ENCODE results near the gene LAMB1.

GRCh38 chr7:107980171-107980570 lies 22.8 kb downstream of the LAMB1 start:
- TF ChIP-seq, protein P1, sequence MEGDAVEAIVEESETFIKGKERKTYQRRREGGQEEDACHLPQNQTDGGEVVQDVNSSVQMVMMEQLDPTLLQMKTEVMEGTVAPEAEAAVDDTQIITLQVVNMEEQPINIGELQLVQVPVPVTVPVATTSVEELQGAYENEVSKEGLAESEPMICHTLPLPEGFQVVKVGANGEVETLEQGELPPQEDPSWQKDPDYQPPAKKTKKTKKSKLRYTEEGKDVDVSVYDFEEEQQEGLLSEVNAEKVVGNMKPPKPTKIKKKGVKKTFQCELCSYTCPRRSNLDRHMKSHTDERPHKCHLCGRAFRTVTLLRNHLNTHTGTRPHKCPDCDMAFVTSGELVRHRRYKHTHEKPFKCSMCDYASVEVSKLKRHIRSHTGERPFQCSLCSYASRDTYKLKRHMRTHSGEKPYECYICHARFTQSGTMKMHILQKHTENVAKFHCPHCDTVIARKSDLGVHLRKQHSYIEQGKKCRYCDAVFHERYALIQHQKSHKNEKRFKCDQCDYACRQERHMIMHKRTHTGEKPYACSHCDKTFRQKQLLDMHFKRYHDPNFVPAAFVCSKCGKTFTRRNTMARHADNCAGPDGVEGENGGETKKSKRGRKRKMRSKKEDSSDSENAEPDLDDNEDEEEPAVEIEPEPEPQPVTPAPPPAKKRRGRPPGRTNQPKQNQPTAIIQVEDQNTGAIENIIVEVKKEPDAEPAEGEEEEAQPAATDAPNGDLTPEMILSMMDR (IDR thresholded peaks at IDR 0.05) = no peak
- no peak for TF ChIP-seq EP300 (IDR thresholded peaks at IDR 0.05)
- TF ChIP-seq POLR2AphosphoS5 (IDR thresholded peaks at IDR 0.05) = no peak

All from suprapubic skin (tissue), 4 donors.